WTC11 (cell line): ENCODE measurements around the gene MYOZ3.

Source experiments
- ELF4 ChIP-seq: sonication (generic); formaldehyde crosslinking; IDR thresholded peaks from 2 replicates; pipeline ENCODE4 v1.8.1; 2022; ENCODE audit warnings: low read depth, mild to moderate bottlenecking, moderate library complexity, missing genetic modification reagents
- NR2C2 ChIP-seq: sonication (generic); formaldehyde crosslinking; IDR thresholded peaks from 2 replicates; pipeline ENCODE4 v1.8.0; 2022; ENCODE audit warnings: mild to moderate bottlenecking, missing genetic modification reagents
- PRRX2 ChIP-seq: fragments of 250-450 bp; sonication (Bioruptor Pico); IDR thresholded peaks from 2 replicates; pipeline ENCODE4 v1.8.0; 2021; ENCODE audit warnings: mild to moderate bottlenecking
- TEAD1 ChIP-seq: sonication (generic); formaldehyde crosslinking; IDR thresholded peaks from 2 replicates; pipeline ENCODE4 v1.8.0; 2022; ENCODE audit warnings: mild to moderate bottlenecking, missing genetic modification reagents
- ZNF263 ChIP-seq: sonication (generic); formaldehyde crosslinking; IDR thresholded peaks from 2 replicates; pipeline ENCODE4 v1.8.1; 2022; ENCODE audit warnings: low read depth, mild to moderate bottlenecking, moderate library complexity, missing genetic modification reagents
- TF ChIP-seq, protein P1 (sequence below): fragments of 200-600 bp; IDR thresholded peaks from 2 replicates; pipeline ENCODE4 v1.8.0; 2022; ENCODE audit warnings: antibody characterized with exemption
- TF ChIP-seq, protein P2 (sequence below): fragments of 250-450 bp; sonication (Bioruptor Pico); IDR thresholded peaks from 2 replicates; pipeline ENCODE4 v1.9.0; 2021; ENCODE audit warnings: mild to moderate bottlenecking
- TF ChIP-seq, protein P3 (sequence below): sonication (generic); formaldehyde crosslinking; IDR thresholded peaks from 2 replicates; pipeline ENCODE4 v1.8.1; 2023; ENCODE audit warnings: mild to moderate bottlenecking, missing genetic modification reagents
- TF ChIP-seq, protein P4 (sequence below): sonication (generic); formaldehyde crosslinking; IDR thresholded peaks from 2 replicates; pipeline ENCODE4 v1.8.0; 2022; ENCODE audit warnings: mild to moderate bottlenecking, missing genetic modification reagents
- TF ChIP-seq, protein P5 (sequence below): sonication (generic); formaldehyde crosslinking; IDR thresholded peaks from 2 replicates; pipeline ENCODE4 v1.8.1; 2022; ENCODE audit warnings: low read depth, missing genetic modification reagents, borderline replicate concordance
- TF ChIP-seq, protein P6 (sequence below): sonication (generic); formaldehyde crosslinking; IDR thresholded peaks from 2 replicates; pipeline ENCODE4 v1.8.1; 2022; ENCODE audit warnings: low read depth, mild to moderate bottlenecking, moderate library complexity, missing genetic modification reagents, borderline replicate concordance

DNA sequence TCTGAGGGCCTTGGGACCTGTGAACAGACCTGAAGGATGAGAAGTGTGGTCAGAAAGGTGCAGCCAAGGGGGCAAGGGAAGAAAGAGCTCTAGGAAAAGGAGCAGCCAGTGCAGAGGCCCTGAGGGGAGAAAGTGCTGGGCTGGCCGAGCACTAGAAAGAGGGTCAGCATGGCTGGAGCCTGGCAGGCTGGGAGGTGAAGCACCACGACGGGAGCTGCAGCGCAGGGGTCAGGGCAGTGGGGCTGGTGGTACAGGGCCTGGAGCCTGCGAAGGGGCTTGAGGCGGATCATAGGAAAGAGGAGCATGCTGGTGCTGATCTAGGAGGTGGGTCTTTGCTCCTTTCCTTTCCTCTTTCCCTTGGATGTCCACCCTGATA lies 29.7 kb upstream of the MYOZ3 start:
- TF ChIP-seq, protein P1, sequence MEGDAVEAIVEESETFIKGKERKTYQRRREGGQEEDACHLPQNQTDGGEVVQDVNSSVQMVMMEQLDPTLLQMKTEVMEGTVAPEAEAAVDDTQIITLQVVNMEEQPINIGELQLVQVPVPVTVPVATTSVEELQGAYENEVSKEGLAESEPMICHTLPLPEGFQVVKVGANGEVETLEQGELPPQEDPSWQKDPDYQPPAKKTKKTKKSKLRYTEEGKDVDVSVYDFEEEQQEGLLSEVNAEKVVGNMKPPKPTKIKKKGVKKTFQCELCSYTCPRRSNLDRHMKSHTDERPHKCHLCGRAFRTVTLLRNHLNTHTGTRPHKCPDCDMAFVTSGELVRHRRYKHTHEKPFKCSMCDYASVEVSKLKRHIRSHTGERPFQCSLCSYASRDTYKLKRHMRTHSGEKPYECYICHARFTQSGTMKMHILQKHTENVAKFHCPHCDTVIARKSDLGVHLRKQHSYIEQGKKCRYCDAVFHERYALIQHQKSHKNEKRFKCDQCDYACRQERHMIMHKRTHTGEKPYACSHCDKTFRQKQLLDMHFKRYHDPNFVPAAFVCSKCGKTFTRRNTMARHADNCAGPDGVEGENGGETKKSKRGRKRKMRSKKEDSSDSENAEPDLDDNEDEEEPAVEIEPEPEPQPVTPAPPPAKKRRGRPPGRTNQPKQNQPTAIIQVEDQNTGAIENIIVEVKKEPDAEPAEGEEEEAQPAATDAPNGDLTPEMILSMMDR: no peak
- TF ChIP-seq ZNF263 (CRISPR knock-in tag) (no peak), TEAD1 (CRISPR knock-in tag) (no peak), NR2C2 (CRISPR knock-in tag) (no peak), ELF4 (CRISPR knock-in tag) (no peak), PRRX2 (no peak)
- TF ChIP-seq, protein P2, sequence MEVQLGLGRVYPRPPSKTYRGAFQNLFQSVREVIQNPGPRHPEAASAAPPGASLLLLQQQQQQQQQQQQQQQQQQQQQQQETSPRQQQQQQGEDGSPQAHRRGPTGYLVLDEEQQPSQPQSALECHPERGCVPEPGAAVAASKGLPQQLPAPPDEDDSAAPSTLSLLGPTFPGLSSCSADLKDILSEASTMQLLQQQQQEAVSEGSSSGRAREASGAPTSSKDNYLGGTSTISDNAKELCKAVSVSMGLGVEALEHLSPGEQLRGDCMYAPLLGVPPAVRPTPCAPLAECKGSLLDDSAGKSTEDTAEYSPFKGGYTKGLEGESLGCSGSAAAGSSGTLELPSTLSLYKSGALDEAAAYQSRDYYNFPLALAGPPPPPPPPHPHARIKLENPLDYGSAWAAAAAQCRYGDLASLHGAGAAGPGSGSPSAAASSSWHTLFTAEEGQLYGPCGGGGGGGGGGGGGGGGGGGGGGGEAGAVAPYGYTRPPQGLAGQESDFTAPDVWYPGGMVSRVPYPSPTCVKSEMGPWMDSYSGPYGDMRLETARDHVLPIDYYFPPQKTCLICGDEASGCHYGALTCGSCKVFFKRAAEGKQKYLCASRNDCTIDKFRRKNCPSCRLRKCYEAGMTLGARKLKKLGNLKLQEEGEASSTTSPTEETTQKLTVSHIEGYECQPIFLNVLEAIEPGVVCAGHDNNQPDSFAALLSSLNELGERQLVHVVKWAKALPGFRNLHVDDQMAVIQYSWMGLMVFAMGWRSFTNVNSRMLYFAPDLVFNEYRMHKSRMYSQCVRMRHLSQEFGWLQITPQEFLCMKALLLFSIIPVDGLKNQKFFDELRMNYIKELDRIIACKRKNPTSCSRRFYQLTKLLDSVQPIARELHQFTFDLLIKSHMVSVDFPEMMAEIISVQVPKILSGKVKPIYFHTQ (CRISPR knock-in tag): no peak
- TF ChIP-seq, protein P3, sequence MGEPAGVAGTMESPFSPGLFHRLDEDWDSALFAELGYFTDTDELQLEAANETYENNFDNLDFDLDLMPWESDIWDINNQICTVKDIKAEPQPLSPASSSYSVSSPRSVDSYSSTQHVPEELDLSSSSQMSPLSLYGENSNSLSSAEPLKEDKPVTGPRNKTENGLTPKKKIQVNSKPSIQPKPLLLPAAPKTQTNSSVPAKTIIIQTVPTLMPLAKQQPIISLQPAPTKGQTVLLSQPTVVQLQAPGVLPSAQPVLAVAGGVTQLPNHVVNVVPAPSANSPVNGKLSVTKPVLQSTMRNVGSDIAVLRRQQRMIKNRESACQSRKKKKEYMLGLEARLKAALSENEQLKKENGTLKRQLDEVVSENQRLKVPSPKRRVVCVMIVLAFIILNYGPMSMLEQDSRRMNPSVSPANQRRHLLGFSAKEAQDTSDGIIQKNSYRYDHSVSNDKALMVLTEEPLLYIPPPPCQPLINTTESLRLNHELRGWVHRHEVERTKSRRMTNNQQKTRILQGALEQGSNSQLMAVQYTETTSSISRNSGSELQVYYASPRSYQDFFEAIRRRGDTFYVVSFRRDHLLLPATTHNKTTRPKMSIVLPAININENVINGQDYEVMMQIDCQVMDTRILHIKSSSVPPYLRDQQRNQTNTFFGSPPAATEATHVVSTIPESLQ (CRISPR knock-in tag): no peak
- TF ChIP-seq, protein P4, sequence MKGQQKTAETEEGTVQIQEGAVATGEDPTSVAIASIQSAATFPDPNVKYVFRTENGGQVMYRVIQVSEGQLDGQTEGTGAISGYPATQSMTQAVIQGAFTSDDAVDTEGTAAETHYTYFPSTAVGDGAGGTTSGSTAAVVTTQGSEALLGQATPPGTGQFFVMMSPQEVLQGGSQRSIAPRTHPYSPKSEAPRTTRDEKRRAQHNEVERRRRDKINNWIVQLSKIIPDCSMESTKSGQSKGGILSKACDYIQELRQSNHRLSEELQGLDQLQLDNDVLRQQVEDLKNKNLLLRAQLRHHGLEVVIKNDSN: no peak
- TF ChIP-seq, protein P5, sequence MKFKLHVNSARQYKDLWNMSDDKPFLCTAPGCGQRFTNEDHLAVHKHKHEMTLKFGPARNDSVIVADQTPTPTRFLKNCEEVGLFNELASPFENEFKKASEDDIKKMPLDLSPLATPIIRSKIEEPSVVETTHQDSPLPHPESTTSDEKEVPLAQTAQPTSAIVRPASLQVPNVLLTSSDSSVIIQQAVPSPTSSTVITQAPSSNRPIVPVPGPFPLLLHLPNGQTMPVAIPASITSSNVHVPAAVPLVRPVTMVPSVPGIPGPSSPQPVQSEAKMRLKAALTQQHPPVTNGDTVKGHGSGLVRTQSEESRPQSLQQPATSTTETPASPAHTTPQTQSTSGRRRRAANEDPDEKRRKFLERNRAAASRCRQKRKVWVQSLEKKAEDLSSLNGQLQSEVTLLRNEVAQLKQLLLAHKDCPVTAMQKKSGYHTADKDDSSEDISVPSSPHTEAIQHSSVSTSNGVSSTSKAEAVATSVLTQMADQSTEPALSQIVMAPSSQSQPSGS (CRISPR knock-in tag): no peak
- TF ChIP-seq, protein P6, sequence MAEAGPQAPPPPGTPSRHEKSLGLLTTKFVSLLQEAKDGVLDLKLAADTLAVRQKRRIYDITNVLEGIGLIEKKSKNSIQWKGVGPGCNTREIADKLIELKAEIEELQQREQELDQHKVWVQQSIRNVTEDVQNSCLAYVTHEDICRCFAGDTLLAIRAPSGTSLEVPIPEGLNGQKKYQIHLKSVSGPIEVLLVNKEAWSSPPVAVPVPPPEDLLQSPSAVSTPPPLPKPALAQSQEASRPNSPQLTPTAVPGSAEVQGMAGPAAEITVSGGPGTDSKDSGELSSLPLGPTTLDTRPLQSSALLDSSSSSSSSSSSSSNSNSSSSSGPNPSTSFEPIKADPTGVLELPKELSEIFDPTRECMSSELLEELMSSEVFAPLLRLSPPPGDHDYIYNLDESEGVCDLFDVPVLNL (CRISPR knock-in tag): no peak
